Prostate gland (tissue), 2 donors: Measurements from ENCODE around the gene AATK. TPM values are rescaled to one million over a fixed set of nuclear protein-coding genes. Genes with fewer than 3 reads are reported as not detected.

Experiments
- DNase-seq: peaks from one replicate; pipeline ENCODE4 v3.0.0-alpha.2; 2019; ENCODE audit warnings: low spot score
- H3K27ac ChIP-seq, 2 donors: fragments of 200-600 bp; sonication (generic); 2 replicates each; pipeline ENCODE4 v1.5.1; 2017 to 2019
- H3K27me3 ChIP-seq: fragments of 200-600 bp; sonication (generic); replicated peaks from 2 replicates; pipeline ENCODE4 v1.5.1; 2019; ENCODE audit not compliant: insufficient read depth
- H3K36me3 ChIP-seq, 2 donors: fragments of 200-600 bp; sonication (generic); 1 replicate in 1 of 2; 2 replicates in 1 of 2; pipeline versions ENCODE4 v1.5.1 to v1.8.1; 2017 to 2019
- H3K4me1 ChIP-seq: fragments of 200-600 bp; sonication (generic); replicated peaks from 2 replicates; pipeline ENCODE4 v1.5.1; 2019
- H3K4me3 ChIP-seq, 2 donors: fragments of 200-600 bp; sonication (generic); 2 replicates each; pipeline ENCODE4 v1.5.1; 2017 to 2019
- H3K9me3 ChIP-seq: fragments of 200-600 bp; sonication (generic); 2 replicates; pipeline ENCODE4 v1.5.1; 2017
- POLR2A ChIP-seq: fragments of 450-650 bp; IDR thresholded peaks from one replicate; pipeline ENCODE4 v1.6.1; 2016; ENCODE audit warnings: antibody characterized with exemption, mild to moderate bottlenecking
- POLR2AphosphoS5 ChIP-seq: sonication (generic); formaldehyde crosslinking; IDR thresholded peaks from one replicate; pipeline ENCODE4 v1.6.1; 2017; ENCODE audit warnings: antibody characterized with exemption
- WGBS: methylation state at CpG from one replicate; pipeline ENCODE4 v1.1.5; 2018; 5-methylcytosine and 5-hydroxymethylcytosine counted together
- intact Hi-C: fragments of 100-400 bp; cut with DNase I; formaldehyde crosslinking; loops from one replicate; pipeline ENCODE4 v1.14.2; 2022
- total RNA-seq, 2 donors: library from RNA; depleted of rRNA; stranded (reverse); fragments of >200 nt; gene quantifications; one replicate each; pipeline ENCODE4 v1.1.0, GENCODE V29; 2016
- TF ChIP-seq, protein P1 (sequence below), 4 experiments: fragments of 200-600 bp in 2 of 4; fragments of 450-650 bp in 2 of 4; sonication (generic) in 2 of 4; IDR thresholded peaks; 1 replicate in 3 of 4; 2 replicates in 1 of 4; pipeline ENCODE4 v1.5.1; 2016 to 2019; ENCODE audit warnings: antibody characterized with exemption in 4 of 4, mild to moderate bottlenecking in 2 of 4, moderate library complexity in 2 of 4

AATK gene
- total RNA-seq, 2 donors from 2014 or later: 5.2 to 6.6 TPM

- DNase-seq: no peak
- 66% methylated on average over 7 of the region's 7 CpGs for WGBS
- no peaks in the 10 kb centered on the region for H3K9me3 ChIP-seq
- intact Hi-C loops: loop anchor here (1.0 to 5.0 kb wide), 4 partner anchors 39 to 106 kb away; partner anchors contain the start of genes BAIAP2 and CHMP6
- peaks cover 22% of the 10 kb centered on the region for H3K4me1 ChIP-seq
- H3K4me3 ChIP-seq: no peak overlapping the region
- peak overlapping the region; percentile 73 to 76 for H3K27ac ChIP-seq
- peaks cover 0 to 14% of the 10 kb centered on the region in 2 donors for H3K36me3 ChIP-seq
- no peak for TF ChIP-seq POLR2AphosphoS5
- no peak for TF ChIP-seq POLR2A
- TF ChIP-seq, protein P1, sequence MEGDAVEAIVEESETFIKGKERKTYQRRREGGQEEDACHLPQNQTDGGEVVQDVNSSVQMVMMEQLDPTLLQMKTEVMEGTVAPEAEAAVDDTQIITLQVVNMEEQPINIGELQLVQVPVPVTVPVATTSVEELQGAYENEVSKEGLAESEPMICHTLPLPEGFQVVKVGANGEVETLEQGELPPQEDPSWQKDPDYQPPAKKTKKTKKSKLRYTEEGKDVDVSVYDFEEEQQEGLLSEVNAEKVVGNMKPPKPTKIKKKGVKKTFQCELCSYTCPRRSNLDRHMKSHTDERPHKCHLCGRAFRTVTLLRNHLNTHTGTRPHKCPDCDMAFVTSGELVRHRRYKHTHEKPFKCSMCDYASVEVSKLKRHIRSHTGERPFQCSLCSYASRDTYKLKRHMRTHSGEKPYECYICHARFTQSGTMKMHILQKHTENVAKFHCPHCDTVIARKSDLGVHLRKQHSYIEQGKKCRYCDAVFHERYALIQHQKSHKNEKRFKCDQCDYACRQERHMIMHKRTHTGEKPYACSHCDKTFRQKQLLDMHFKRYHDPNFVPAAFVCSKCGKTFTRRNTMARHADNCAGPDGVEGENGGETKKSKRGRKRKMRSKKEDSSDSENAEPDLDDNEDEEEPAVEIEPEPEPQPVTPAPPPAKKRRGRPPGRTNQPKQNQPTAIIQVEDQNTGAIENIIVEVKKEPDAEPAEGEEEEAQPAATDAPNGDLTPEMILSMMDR (IDR thresholded peaks at IDR 0.05): no peak
- no peaks in the 10 kb centered on the region for H3K27me3 ChIP-seq
Observed at GRCh38 chr17:81096741-81097133, 69.3 kb downstream of the AATK start.

GRCh38 chr17:81095383-81095762, 70.6 kb downstream of the AATK start:
- Histone ChIP-seq H3K4me3 (no peak overlapping the region), H3K9me3 (no peaks in the 10 kb centered on the region), H3K36me3 (peaks cover 0 to 8% of the 10 kb centered on the region in 2 donors), H3K27ac (peak overlapping the region; percentile 73 to 76), H3K27me3 (no peaks in the 10 kb centered on the region), H3K4me1 (peaks cover 22% of the 10 kb centered on the region)
- DNase-seq: no peak
- TF ChIP-seq, protein P1 (IDR thresholded peaks at IDR 0.05): no peak
- TF ChIP-seq POLR2AphosphoS5 (no peak), POLR2A (no peak)
- WGBS: 63% methylated on average over 13 of the region's 13 CpGs
- intact Hi-C loops: loop anchor here (5.0 kb wide), 1 partner anchor 38 kb away; no protein-coding TSS in a partner anchor

GRCh38 chr17:81094509-81095382, 71.3 kb downstream of the AATK start:
- H3K36me3 ChIP-seq: peaks cover 0 to 3% of the 10 kb centered on the region in 2 donors
- H3K9me3 ChIP-seq: no peaks in the 10 kb centered on the region
- H3K27ac ChIP-seq: peak overlapping the region; percentile 73 to 76
- WGBS: 41% methylated on average over 33 of the region's 33 CpGs
- no peak for DNase-seq
- no peaks in the 10 kb centered on the region for H3K27me3 ChIP-seq
- peaks cover 22% of the 10 kb centered on the region for H3K4me1 ChIP-seq
- H3K4me3 ChIP-seq: no peak overlapping the region
- TF ChIP-seq POLR2AphosphoS5 (peak; percentile 80), POLR2A (no peak)
- TF ChIP-seq, protein P1 (IDR thresholded peaks at IDR 0.05): peak in 1 of 4 experiments; percentile 2
- intact Hi-C loops: loop anchor here (5.0 kb wide), 1 partner anchor 37 kb away; no protein-coding TSS in a partner anchor

DNA sequence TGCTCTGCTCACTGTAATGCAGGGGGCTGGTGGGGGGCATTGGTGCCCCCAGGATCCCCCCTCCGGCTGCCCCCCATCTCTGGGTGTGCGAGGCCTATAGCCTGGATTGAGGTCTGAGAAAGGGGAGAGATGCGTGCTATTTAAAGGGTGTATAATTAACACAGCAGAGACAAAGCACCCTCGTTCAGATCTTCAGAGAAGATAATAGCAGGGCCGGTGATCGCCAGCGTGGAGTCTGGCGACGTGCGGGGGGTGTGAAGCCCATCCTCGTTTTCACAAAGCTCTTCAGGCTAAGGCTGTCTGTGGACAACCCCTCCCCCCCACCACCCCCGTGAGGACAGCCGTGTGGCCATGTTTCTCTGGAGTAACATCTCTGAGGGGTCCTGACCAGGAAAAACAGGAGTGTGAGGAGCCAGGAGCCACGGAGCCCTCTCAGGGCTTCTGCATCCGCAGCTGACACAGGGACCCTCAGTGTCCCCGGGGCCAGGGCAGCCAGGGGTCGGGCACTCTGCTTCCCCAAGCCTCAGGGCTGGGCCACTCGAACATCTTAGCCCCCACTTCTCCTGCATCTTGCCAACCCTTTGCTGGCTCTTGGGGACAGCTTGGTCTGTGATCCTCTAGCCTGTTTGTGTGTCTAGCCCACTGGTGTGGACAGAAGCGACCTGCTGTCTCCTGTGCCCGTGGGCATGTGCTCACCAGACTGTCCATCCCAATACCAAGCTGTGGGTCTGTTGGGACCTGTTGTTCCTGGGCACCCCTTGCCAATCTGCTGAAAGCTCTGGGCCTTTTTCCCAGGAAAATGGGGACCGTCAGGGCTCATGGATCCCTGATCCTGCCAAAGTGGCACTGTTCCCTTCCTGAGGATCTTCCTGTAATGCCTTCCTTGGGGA, 72.2 kb downstream of the AATK start:
- intact Hi-C loops: no loop called here
- peak overlapping the region; percentile 73 to 76 for H3K27ac ChIP-seq

More for the DNA sequence above, 72.2 kb downstream of the AATK start:
- no peaks in the 10 kb centered on the region for H3K9me3 ChIP-seq
- peaks cover 0 to under 1% of the 10 kb centered on the region in 2 donors for H3K36me3 ChIP-seq
- no peak for DNase-seq
- peaks cover 22% of the 10 kb centered on the region for H3K4me1 ChIP-seq
- no peak overlapping the region for H3K4me3 ChIP-seq
- H3K27me3 ChIP-seq: no peaks in the 10 kb centered on the region
- no peak for TF ChIP-seq POLR2AphosphoS5
- no peak for TF ChIP-seq POLR2A
- TF ChIP-seq, protein P1 (IDR thresholded peaks at IDR 0.05): no peak
- WGBS: 71% methylated on average over 21 of the region's 21 CpGs
